Natural killer cell (primary cell): ENCODE results near the gene NID2. TPM values are rescaled to one million over a fixed set of nuclear protein-coding genes. Genes with fewer than 3 reads are reported as not detected.

Experiments
- ATAC-seq, 3 donors: fragments of 150-1000 bp in 2 of 3; fragments of 200-7000 bp in 1 of 3; cut with Tn5 transposase; 1 replicate in 1 of 3; 2 replicates in 2 of 3; pipeline ENCODE4 v1.10.0; 2021; ENCODE audit warnings: mild to moderate bottlenecking in 2 of 3, moderate library complexity in 2 of 3
- DNase-seq, 2 donors: peaks; one replicate each; pipeline versions ENCODE4 v3.0.0 to v3.0.0-alpha.2; 2013 to 2021; ENCODE audit warnings: mixed read lengths in 1 of 2
- H3K27ac ChIP-seq: one replicate; pipeline ENCODE4 v1.5.1; 2013; ENCODE audit warnings: mild to moderate bottlenecking, low read length
- H3K27me3 ChIP-seq: one replicate; pipeline ENCODE4 v1.6.1; 2013; ENCODE audit warnings: low read length; ENCODE audit not compliant: control insufficient read depth, insufficient read depth
- H3K36me3 ChIP-seq: one replicate; pipeline ENCODE4 v1.6.1; 2013; ENCODE audit warnings: low read length; ENCODE audit not compliant: control insufficient read depth, insufficient read depth
- H3K4me1 ChIP-seq: one replicate; pipeline ENCODE4 v1.6.1; 2013; ENCODE audit warnings: low read length; ENCODE audit not compliant: control insufficient read depth, insufficient read depth
- H3K4me3 ChIP-seq: one replicate; pipeline ENCODE4 v1.5.1; 2013; ENCODE audit warnings: low read length
- H3K9me3 ChIP-seq: one replicate; pipeline ENCODE4 v1.6.1; 2013; ENCODE audit warnings: low read length; ENCODE audit not compliant: control insufficient read depth, insufficient read depth
- H3K27ac Mint-ChIP-seq, 2 donors: one replicate each; pipeline ENCODE4 v1.8.0; 2022; ENCODE audit warnings: mild to moderate bottlenecking in 2 of 2, mixed read lengths in 2 of 2, moderate library complexity in 1 of 2
- H3K27me3 Mint-ChIP-seq, 2 donors: one replicate each; pipeline ENCODE4 v1.8.0; 2022; ENCODE audit warnings: low read depth in 2 of 2, mixed read lengths in 2 of 2
- H3K36me3 Mint-ChIP-seq: one replicate; pipeline ENCODE4 v1.8.0; 2022; ENCODE audit warnings: mixed read lengths
- H3K4me1 Mint-ChIP-seq, 2 donors: one replicate each; pipeline ENCODE4 v1.8.0; 2022; ENCODE audit warnings: mixed read lengths in 2 of 2
- H3K4me3 Mint-ChIP-seq: one replicate; pipeline ENCODE4 v1.8.0; 2022; ENCODE audit warnings: mild to moderate bottlenecking, moderate library complexity, mixed read lengths
- H3K9me3 Mint-ChIP-seq, 2 donors: one replicate each; pipeline ENCODE4 v1.8.0; 2022; ENCODE audit warnings: mixed read lengths in 2 of 2
- WGBS: methylation state at CpG from one replicate; pipeline ENCODE4 v1.1.7; 2013; ENCODE audit warnings: missing lambda C conversion rate; ENCODE audit not compliant: insufficient coverage; 5-methylcytosine and 5-hydroxymethylcytosine counted together
- intact Hi-C: fragments of 100-400 bp; cut with micrococcal nuclease; formaldehyde crosslinking; loops from one replicate; pipeline ENCODE4 v1.14.2; 2022
- total RNA-seq, 4 donors: library from RNA; stranded (reverse); fragments of 120-200 nt in 1 of 4; gene quantifications; one replicate each; pipeline versions ENCODE4 v1.2.3 to v1.2.4, GENCODE V29; 2013 to 2022
- TF ChIP-seq, protein P1 (sequence below): fragments of 200-600 bp; IDR thresholded peaks from one replicate; pipeline ENCODE4 v1.8.0; 2022; ENCODE audit warnings: antibody characterized with exemption

The NID2 gene
- total RNA-seq, 3 donors from 2014 or later (not counting 1 experiment from before 2014, with no cell fraction given) = 0.36 to 0.80 (median 0.40) TPM

DNA sequence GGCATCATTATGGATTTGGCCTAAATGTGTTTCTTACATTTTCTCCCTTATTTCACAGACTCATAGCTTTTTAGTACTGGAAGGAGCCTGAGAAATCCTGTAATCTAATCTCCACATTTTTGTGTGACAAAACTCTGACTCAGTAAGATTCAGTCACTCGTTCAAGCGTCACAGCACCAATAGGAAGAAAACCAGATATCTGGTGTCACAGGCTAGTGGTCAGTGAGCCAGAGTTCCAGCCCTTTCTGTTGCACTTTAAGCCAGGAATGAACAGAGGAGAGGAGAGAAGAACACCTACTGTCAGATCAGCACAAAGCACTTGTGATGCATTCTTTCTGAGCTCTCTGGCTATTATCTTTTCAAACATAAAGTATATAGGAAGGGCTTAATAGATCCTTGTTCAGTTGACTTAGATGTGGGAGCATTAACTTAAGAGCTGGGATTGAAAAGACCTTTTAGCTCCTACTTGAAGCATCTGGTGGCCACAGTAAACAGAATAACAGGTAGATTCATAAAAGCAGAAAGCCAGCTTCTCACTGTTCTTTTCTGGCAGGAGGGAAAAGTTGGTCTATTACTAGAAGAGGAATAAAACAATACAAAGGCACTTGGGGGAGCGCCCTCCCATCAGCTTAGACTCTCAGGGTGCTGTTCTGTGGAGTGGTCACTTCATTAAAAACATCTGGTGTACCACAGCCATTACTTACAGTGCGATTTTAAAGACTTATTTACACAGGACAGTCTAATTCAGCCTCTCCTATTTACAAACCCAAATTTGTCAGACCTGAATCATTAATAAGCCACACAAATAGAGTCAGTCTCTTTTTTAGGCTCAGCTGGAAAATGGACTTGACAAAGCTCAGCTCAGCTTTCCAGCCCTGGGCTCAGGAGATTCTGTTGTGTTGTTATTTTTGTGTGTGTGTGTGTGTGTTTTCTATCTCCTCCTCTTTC lies 12.2 kb upstream of the NID2 start:
- H3K9me3 ChIP-seq = peaks cover 4% of the 10 kb centered on the region
- no peaks in the 10 kb centered on the region for H3K36me3 ChIP-seq
- H3K27ac ChIP-seq = no peak overlapping the region
- peaks cover 17 to 31% of the 10 kb centered on the region in 2 donors for H3K27me3 Mint-ChIP-seq
- peaks cover 12 to 18% of the 10 kb centered on the region in 2 donors for H3K4me1 Mint-ChIP-seq
- H3K4me3 Mint-ChIP-seq = no peak overlapping the region
- no peaks in the 10 kb centered on the region for H3K36me3 Mint-ChIP-seq
- ATAC-seq = no peak
- H3K9me3 Mint-ChIP-seq = no peaks in the 10 kb centered on the region
- no peak overlapping the region for H3K27ac Mint-ChIP-seq
- no peaks in the 10 kb centered on the region for H3K27me3 ChIP-seq
- intact Hi-C loops = no loop called here
- TF ChIP-seq, protein P1, sequence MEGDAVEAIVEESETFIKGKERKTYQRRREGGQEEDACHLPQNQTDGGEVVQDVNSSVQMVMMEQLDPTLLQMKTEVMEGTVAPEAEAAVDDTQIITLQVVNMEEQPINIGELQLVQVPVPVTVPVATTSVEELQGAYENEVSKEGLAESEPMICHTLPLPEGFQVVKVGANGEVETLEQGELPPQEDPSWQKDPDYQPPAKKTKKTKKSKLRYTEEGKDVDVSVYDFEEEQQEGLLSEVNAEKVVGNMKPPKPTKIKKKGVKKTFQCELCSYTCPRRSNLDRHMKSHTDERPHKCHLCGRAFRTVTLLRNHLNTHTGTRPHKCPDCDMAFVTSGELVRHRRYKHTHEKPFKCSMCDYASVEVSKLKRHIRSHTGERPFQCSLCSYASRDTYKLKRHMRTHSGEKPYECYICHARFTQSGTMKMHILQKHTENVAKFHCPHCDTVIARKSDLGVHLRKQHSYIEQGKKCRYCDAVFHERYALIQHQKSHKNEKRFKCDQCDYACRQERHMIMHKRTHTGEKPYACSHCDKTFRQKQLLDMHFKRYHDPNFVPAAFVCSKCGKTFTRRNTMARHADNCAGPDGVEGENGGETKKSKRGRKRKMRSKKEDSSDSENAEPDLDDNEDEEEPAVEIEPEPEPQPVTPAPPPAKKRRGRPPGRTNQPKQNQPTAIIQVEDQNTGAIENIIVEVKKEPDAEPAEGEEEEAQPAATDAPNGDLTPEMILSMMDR = no peak
- 89% methylated on average over 4 of the region's 4 CpGs for WGBS
- no peaks in the 10 kb centered on the region for H3K4me1 ChIP-seq
- no peak for DNase-seq
- no peak overlapping the region for H3K4me3 ChIP-seq

DNA sequence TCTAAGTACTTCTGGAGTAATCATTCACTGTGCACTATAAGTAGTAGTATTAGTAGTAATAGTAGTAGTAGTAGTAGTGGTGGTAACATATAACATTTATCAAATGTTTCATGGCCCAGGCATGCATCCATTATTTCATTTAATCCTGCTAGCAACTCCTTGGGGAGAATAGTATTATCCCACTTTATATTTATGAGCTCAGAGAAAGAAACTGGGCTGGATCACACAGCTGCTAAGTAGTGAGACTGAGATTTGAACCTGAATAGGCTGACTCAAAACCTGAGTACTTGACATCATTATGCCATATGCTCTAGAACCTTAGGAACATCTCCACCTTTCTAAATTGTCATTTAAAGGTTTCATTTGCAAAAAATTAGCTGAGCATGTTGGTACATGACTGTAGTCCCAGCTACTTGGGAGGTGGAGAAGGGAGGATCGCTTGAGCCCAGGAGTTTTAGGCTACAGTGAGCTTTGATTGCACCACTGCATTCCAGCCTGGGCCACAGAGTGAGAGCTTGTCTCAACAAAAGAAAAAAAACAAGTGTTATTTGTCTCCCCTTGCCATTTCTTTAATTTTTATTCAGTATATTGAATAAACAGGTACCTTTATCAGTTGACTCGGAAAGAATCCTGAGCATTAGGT lies 11.4 kb upstream of the NID2 start:
- H3K4me3 Mint-ChIP-seq = no peak overlapping the region
- Histone ChIP-seq H3K4me1 (no peaks in the 10 kb centered on the region), H3K27ac (no peak overlapping the region), H3K36me3 (no peaks in the 10 kb centered on the region), H3K4me3 (no peak overlapping the region), H3K27me3 (no peaks in the 10 kb centered on the region), H3K9me3 (peaks cover 4% of the 10 kb centered on the region)
- DNase-seq (no peak), ATAC-seq (no peak)
- intact Hi-C loops = no loop called here
- WGBS = 95% methylated on average over 2 of the region's 2 CpGs
- H3K27ac Mint-ChIP-seq = no peak overlapping the region
- no peaks in the 10 kb centered on the region for H3K9me3 Mint-ChIP-seq
- peaks cover 20 to 39% of the 10 kb centered on the region in 2 donors for H3K27me3 Mint-ChIP-seq
- H3K36me3 Mint-ChIP-seq = no peaks in the 10 kb centered on the region
- H3K4me1 Mint-ChIP-seq = peaks cover 12 to 17% of the 10 kb centered on the region in 2 donors
- TF ChIP-seq, protein P1 = no peak

DNA sequence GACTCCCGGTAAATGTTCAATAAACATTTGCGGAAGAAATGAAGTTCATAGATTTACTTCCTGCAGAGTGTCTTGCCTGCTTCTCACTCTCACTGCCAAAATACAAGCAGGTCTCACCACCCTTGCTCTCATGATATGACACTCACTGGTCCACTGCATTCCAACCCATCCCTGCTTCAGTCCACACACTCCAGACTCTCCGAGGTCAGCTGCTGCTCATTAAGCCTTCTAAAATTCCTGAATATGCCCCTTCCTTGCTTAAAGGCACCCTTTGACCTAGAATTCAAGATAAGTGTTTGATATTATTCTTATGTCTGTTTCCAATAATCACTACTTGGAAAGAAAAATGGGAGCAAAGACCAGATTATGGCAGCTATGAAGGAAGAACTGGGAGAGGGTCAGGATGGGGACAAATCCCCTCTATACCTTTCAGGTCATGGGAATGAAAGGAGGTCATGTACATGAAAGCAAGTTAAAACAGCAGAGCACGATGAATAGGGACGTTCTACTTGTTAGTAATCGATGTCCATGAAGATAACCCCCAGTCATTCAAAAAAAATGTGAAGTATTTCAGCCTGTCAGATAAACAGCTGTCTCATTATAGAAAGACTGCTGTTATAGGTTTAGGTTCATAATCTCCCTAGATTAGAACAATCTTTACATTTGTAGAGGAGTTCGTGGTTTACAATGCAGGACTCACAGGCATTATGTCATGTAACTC lies 10.5 kb upstream of the NID2 start:
- Histone ChIP-seq H3K36me3 (no peaks in the 10 kb centered on the region), H3K27me3 (no peaks in the 10 kb centered on the region), H3K27ac (no peak overlapping the region), H3K4me1 (no peaks in the 10 kb centered on the region), H3K9me3 (no peaks in the 10 kb centered on the region), H3K4me3 (no peak overlapping the region)
- ATAC-seq (no peak), DNase-seq (no peak)
- no peaks in the 10 kb centered on the region for H3K36me3 Mint-ChIP-seq
- intact Hi-C loops = no loop called here
- no peak overlapping the region for H3K4me3 Mint-ChIP-seq
- 97% methylated on average over 6 of the region's 7 CpGs for WGBS
- H3K27ac Mint-ChIP-seq = no peak overlapping the region
- H3K9me3 Mint-ChIP-seq = no peaks in the 10 kb centered on the region
- peaks cover 23 to 41% of the 10 kb centered on the region in 2 donors for H3K27me3 Mint-ChIP-seq
- TF ChIP-seq, protein P1 = no peak
- peaks cover 8 to 9% of the 10 kb centered on the region in 2 donors for H3K4me1 Mint-ChIP-seq
